Thyroid gland (tissue), 4 donors: ENCODE measurements around the gene ACVR1B. TPM values are rescaled to one million over a fixed set of nuclear protein-coding genes. Genes with fewer than 3 reads are reported as not detected.

Experiments used
- DNase-seq, 2 donors: peaks; one replicate each; pipeline ENCODE4 v3.0.0-alpha.2; 2019
- H3K27ac ChIP-seq, 3 donors: fragments of 200-600 bp; sonication (generic); 1 replicate in 2 of 3; 2 replicates in 1 of 3; pipeline ENCODE4 v1.5.1; 2016 to 2019; ENCODE audit warnings: mild to moderate bottlenecking in 1 of 3, moderate library complexity in 1 of 3
- H3K27me3 ChIP-seq: fragments of 200-600 bp; sonication (generic); one replicate; pipeline ENCODE4 v1.5.1; 2019
- H3K36me3 ChIP-seq, 2 donors: fragments of 200-600 bp; sonication (generic); one replicate each; pipeline ENCODE4 v1.5.1; 2016 to 2019
- H3K4me1 ChIP-seq, 2 donors: fragments of 200-600 bp; sonication (generic); one replicate each; pipeline ENCODE4 v1.5.1; 2017 to 2019
- H3K4me3 ChIP-seq, 3 donors: fragments of 200-600 bp; sonication (generic); replicated peaks in 1 of 3; 1 replicate in 2 of 3; 2 replicates in 1 of 3; pipeline ENCODE4 v1.5.1; 2016; ENCODE audit warnings: mild to moderate bottlenecking in 1 of 3
- H3K9me3 ChIP-seq: fragments of 200-600 bp; sonication (generic); one replicate; pipeline ENCODE4 v1.5.1; 2017
- POLR2A ChIP-seq, 2 donors: fragments of 450-650 bp; IDR thresholded peaks; one replicate each; pipeline ENCODE4 v1.6.1; 2017; ENCODE audit warnings: antibody characterized with exemption in 2 of 2, mild to moderate bottlenecking in 2 of 2, moderate library complexity in 1 of 2
- WGBS, 2 donors: methylation state at CpG; one replicate each; pipeline ENCODE4 v1.1.5; 2017; 5-methylcytosine and 5-hydroxymethylcytosine counted together
- intact Hi-C: fragments of 100-400 bp; cut with DNase I; formaldehyde crosslinking; loops from one replicate; pipeline ENCODE4 v1.15.1; 2023
- total RNA-seq, 4 donors: library from RNA; depleted of rRNA; stranded (reverse); fragments of >200 nt; gene quantifications; one replicate each; pipeline ENCODE4 v1.2.3, GENCODE V29; 2016
- TF ChIP-seq, protein P1 (sequence below), 6 experiments: fragments of 200-600 bp in 3 of 6; fragments of 450-650 bp in 3 of 6; sonication (generic) in 3 of 6; IDR thresholded peaks; one replicate each; pipeline ENCODE4 v1.5.1; 2016 to 2019; ENCODE audit warnings: antibody characterized with exemption in 6 of 6, mild to moderate bottlenecking in 2 of 6, inconsistent platforms in 1 of 6, moderate library complexity in 1 of 6

The ACVR1B gene
- total RNA-seq, 4 donors from 2014 or later, result 13.7 to 19.9 (median 19.2) TPM

DNA sequence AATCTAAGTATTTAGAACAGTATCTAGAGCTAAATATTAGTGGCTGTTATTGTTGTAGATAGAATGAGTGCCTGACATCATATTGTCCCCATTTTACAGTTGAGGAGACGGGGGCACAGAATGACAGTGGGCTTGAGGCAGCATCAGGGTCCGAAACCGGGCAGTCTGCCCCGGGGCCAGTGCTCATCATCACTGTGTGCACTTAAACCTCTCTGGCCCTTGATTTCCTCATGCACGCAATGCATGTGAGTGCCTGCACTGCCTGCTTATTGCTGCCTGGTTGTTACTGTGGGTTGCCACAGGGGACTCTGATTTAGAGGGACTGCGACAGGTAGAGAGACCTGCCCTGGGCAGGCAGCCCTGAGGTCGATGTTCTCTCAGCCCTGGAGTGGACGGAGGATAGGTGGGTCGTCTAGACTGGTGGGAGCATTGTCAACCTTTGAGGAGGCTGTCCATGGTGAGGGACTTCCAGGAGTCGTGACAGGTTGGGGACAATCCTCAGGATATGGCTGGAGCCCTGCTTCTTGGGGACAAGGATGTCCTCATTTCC lies 34.4 kb upstream of the ACVR1B start:
- Histone ChIP-seq H3K4me1 (peaks cover 0 to 20% of the 10 kb centered on the region in 2 donors), H3K9me3 (no peaks in the 10 kb centered on the region), H3K36me3 (peaks cover 0 to 3% of the 10 kb centered on the region in 2 donors), H3K27me3 (no peaks in the 10 kb centered on the region), H3K27ac (no peak overlapping the region), H3K4me3 (no peak overlapping the region)
- DNase-seq, result no peak
- TF ChIP-seq POLR2A (IDR thresholded peaks at IDR 0.05), result no peak
- TF ChIP-seq, protein P1, sequence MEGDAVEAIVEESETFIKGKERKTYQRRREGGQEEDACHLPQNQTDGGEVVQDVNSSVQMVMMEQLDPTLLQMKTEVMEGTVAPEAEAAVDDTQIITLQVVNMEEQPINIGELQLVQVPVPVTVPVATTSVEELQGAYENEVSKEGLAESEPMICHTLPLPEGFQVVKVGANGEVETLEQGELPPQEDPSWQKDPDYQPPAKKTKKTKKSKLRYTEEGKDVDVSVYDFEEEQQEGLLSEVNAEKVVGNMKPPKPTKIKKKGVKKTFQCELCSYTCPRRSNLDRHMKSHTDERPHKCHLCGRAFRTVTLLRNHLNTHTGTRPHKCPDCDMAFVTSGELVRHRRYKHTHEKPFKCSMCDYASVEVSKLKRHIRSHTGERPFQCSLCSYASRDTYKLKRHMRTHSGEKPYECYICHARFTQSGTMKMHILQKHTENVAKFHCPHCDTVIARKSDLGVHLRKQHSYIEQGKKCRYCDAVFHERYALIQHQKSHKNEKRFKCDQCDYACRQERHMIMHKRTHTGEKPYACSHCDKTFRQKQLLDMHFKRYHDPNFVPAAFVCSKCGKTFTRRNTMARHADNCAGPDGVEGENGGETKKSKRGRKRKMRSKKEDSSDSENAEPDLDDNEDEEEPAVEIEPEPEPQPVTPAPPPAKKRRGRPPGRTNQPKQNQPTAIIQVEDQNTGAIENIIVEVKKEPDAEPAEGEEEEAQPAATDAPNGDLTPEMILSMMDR (IDR thresholded peaks at IDR 0.05), result no peak
- intact Hi-C loops, result no loop called here
- WGBS, 2 donors, result 77 to 85% methylated on average over 6 to 10 of the region's 10 CpGs

DNA sequence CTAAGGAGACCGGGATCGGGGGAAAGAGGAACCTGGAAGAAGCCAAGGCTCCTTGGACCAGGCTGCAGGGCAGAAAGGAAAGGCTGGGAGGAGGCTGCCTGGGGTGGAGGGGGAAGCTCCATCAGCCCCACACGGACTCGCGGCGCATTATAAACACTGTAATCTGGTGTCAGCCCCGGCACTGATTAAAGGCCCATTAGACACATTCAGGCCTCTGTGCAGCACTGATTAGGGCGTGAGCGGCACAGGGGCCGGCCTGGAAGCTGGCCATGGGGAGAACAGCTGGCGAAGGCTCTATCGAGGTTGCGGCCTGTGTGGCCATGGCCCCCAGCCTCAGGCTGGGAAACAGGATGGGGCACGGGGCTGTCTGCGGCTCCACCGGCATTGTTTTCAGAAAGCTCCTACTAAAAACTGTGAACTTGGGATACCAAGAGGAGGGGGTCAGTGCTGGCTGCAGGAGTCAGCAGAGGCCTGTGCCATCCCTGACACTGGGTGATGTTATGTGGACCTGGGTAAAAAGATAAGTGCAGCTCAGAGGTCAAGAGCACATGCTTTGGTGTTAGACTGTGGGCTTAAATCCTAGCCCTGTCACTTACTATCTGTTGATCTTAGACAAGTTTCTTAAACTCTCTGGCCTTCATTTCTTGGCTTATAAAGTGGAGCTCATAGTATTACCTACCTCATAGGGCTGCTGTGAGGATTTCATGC lies 33.6 kb upstream of the ACVR1B start:
- H3K36me3 ChIP-seq, result peaks cover 0 to 3% of the 10 kb centered on the region in 2 donors
- 75 to 76% methylated on average over 14 to 16 of the region's 16 CpGs for WGBS, 2 donors

DNA sequence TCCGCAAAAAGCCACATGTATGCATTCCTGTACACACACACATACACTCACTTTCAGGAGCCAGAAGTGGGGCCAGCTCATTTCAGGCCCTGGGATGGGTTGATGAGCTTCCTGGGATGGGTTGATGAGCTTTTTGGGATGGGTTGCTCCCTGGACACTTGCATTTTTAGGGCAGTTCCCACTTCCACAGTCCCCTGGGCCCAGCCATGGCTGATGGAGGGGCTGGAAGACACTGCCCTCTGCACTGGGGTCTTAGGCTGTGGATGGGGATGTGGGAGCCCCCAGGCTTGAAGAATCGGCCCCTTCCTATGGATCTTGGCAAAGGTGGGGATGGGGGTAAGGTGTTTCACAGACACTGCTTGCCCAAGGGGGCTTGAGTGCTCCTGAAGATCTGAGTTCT lies 31.5 kb upstream of the ACVR1B start:
- Histone ChIP-seq H3K4me1 (peaks cover 11 to 18% of the 10 kb centered on the region in 2 donors), H3K9me3 (no peaks in the 10 kb centered on the region), H3K36me3 (peaks cover 0 to 3% of the 10 kb centered on the region in 2 donors), H3K4me3 (no peak overlapping the region), H3K27me3 (no peaks in the 10 kb centered on the region), H3K27ac (no peak overlapping the region)
- no peak for DNase-seq
- TF ChIP-seq, protein P1 (IDR thresholded peaks at IDR 0.05), result no peak
- no peak for TF ChIP-seq POLR2A (IDR thresholded peaks at IDR 0.05)
- intact Hi-C loops, result loop anchor here (10.0 kb wide), 1 partner anchor 65 kb away; no protein-coding TSS in a partner anchor
- 91 to 92% methylated on average over 2 of the region's 2 CpGs for WGBS, 2 donors

More for the DNA sequence above, 33.6 kb upstream of the ACVR1B start:
- Histone ChIP-seq H3K27me3 (no peaks in the 10 kb centered on the region), H3K4me3 (no peak overlapping the region), H3K4me1 (peaks cover 6 to 20% of the 10 kb centered on the region in 2 donors), H3K27ac (no peak overlapping the region), H3K9me3 (no peaks in the 10 kb centered on the region)
- intact Hi-C loops, result no loop called here
- no peak for DNase-seq
- TF ChIP-seq, protein P1 (IDR thresholded peaks at IDR 0.05), result no peak
- no peak for TF ChIP-seq POLR2A (IDR thresholded peaks at IDR 0.05)

DNA sequence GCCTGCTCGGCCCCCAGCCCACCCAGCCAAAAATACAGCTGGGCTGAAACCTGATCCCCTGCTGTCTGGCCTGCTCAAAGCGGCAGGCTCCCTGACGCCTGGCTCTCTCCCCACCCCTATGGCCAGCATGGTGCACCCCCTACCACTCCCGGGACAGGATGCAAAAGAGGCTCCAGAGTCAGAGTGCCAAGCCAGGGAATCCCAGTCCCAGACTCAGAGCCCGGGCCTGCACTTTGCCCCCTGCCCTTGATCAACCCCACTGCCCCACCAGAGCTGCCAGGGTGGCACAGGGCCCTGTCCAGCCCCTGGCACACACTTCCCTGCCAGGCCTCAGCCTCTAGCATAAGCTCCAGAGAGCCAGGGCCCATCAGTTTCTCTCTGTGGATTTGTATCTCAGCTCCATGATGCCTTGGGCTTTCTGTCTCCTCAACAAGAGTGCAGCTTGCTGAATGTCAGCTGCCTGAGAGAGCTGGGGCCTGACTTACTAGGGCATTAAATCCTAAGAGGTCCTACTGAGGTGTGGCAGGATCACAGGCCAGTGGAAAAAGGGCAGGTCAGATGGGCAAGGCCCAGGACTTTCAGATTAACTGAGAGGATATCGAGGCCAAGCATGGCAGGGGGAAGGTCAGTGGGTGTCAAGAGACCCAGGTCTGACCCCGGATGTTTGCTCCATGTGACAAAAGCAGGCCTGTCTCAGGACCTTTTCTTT lies 30.3 kb upstream of the ACVR1B start:
- peaks cover 0 to under 1% of the 10 kb centered on the region in 2 donors for H3K36me3 ChIP-seq
- no peaks in the 10 kb centered on the region for H3K27me3 ChIP-seq
- intact Hi-C loops, result loop anchor here (10.0 kb wide), 1 partner anchor 64 kb away; no protein-coding TSS in a partner anchor
- peaks cover 11 to 20% of the 10 kb centered on the region in 2 donors for H3K4me1 ChIP-seq
- no peak for TF ChIP-seq POLR2A (IDR thresholded peaks at IDR 0.05)
- TF ChIP-seq, protein P1 (IDR thresholded peaks at IDR 0.05), result no peak
- no peak overlapping the region for H3K4me3 ChIP-seq
- 73 to 80% methylated on average over 6 to 7 of the region's 7 CpGs for WGBS, 2 donors
- no peaks in the 10 kb centered on the region for H3K9me3 ChIP-seq
- DNase-seq, result no peak
- H3K27ac ChIP-seq, result no peak overlapping the region
